Suprapubic skin (tissue), 3 donors: ENCODE measurements around the gene RNPC3.

Experiments used
- POLR2A ChIP-seq, 2 donors: fragments of 450-650 bp; IDR thresholded peaks; one replicate each; pipeline ENCODE4 v1.6.1; 2017; ENCODE audit warnings: antibody characterized with exemption in 2 of 2, mild to moderate bottlenecking in 2 of 2, moderate library complexity in 2 of 2
- TF ChIP-seq, protein P1 (sequence below), 2 donors: fragments of 200-600 bp in 1 of 2; fragments of 450-650 bp in 1 of 2; sonication (generic) in 1 of 2; IDR thresholded peaks; one replicate each; pipeline ENCODE4 v1.5.1; 2016 to 2019; ENCODE audit warnings: antibody characterized with exemption in 2 of 2, mild to moderate bottlenecking in 1 of 2, moderate library complexity in 1 of 2

GRCh38 chr1:103583887-103584286 is 58.4 kb downstream of the RNPC3 start:
- TF ChIP-seq, protein P1, sequence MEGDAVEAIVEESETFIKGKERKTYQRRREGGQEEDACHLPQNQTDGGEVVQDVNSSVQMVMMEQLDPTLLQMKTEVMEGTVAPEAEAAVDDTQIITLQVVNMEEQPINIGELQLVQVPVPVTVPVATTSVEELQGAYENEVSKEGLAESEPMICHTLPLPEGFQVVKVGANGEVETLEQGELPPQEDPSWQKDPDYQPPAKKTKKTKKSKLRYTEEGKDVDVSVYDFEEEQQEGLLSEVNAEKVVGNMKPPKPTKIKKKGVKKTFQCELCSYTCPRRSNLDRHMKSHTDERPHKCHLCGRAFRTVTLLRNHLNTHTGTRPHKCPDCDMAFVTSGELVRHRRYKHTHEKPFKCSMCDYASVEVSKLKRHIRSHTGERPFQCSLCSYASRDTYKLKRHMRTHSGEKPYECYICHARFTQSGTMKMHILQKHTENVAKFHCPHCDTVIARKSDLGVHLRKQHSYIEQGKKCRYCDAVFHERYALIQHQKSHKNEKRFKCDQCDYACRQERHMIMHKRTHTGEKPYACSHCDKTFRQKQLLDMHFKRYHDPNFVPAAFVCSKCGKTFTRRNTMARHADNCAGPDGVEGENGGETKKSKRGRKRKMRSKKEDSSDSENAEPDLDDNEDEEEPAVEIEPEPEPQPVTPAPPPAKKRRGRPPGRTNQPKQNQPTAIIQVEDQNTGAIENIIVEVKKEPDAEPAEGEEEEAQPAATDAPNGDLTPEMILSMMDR (IDR thresholded peaks at IDR 0.05): no peak
- TF ChIP-seq POLR2A (IDR thresholded peaks at IDR 0.05): no peak
